Hematopoietic multipotent progenitor cell treated with erythropoietin and hydrocortisone succinate and interleukin-3 and kit ligand, for 17 days (in vitro differentiated cells): ENCODE data around the gene ROR2.
"Not testable (repeated sequence)": the region's sequence is repeated elsewhere in the genome, so short reads cannot be mapped to it uniquely, and the experiment has no call there.

Source experiments
- DNase-seq: peaks from one replicate; pipeline ENCODE4 v3.0.0-alpha.2; 2015; ENCODE audit warnings: low spot score

Gene ROR2

GRCh38 chr9:91817106-91817492, 132.9 kb downstream of the ROR2 start:
- no peak for DNase-seq

- DNase-seq = no peak
These were observed 133.7 kb downstream of the ROR2 start for GRCh38 chr9:91816356-91816755.

GRCh38 chr9:91815896-91816295, 134.1 kb downstream of the ROR2 start:
- DNase-seq = no peak

- DNase-seq = no peak
These were observed 135.3 kb downstream of the ROR2 start for GRCh38 chr9:91814753-91815152.

- no peak for DNase-seq
These were observed 135.8 kb downstream of the ROR2 start for GRCh38 chr9:91814201-91814600.

GRCh38 chr9:91813176-91813795, 136.7 kb downstream of the ROR2 start:
- no peak for DNase-seq

GRCh38 chr9:91812191-91812590, 137.8 kb downstream of the ROR2 start:
- DNase-seq = no peak

- DNase-seq = no peak
These were observed 138.8 kb downstream of the ROR2 start for GRCh38 chr9:91811024-91811909.

- no peak for DNase-seq
These were observed 139.6 kb downstream of the ROR2 start for GRCh38 chr9:91810286-91810905.

- no peak for DNase-seq
These were observed 140.3 kb downstream of the ROR2 start for GRCh38 chr9:91809581-91810285.

GRCh38 chr9:91807643-91808246, 142.3 kb downstream of the ROR2 start:
- DNase-seq = no peak

- DNase-seq = no peak
These were observed 145.0 kb downstream of the ROR2 start for GRCh38 chr9:91805031-91805430.

GRCh38 chr9:91803970-91804752, 145.9 kb downstream of the ROR2 start:
- DNase-seq = no peak

- DNase-seq = no peak
These were observed 146.7 kb downstream of the ROR2 start for GRCh38 chr9:91803151-91803940.

- no peak for DNase-seq
These were observed 147.6 kb downstream of the ROR2 start for GRCh38 chr9:91802391-91802790.

GRCh38 chr9:91800473-91801030, 149.5 kb downstream of the ROR2 start:
- no peak for DNase-seq

GRCh38 chr9:91799113-91799744, 150.8 kb downstream of the ROR2 start:
- no peak for DNase-seq

- peak; percentile 65 for DNase-seq
These were observed 151.5 kb downstream of the ROR2 start for GRCh38 chr9:91798273-91799112.

GRCh38 chr9:91797517-91797916, 152.5 kb downstream of the ROR2 start:
- not testable (repeated sequence) for DNase-seq
